Mesothelial cell of epicardium (in vitro differentiated cells): ENCODE data around the gene INTS6. TPM values are rescaled to one million over a fixed set of nuclear protein-coding genes. Genes with fewer than 3 reads are reported as not detected.
A peak's percentile ranks its signal among the peaks of the same experiment; 100 is the strongest.

Source experiments
- DNase-seq, 2 experiments: peaks; one replicate each; pipeline ENCODE4 v3.0.0; 2021; ENCODE audit warnings: low spot score in 2 of 2; ENCODE audit not compliant: unreplicated experiment in 2 of 2
- H3K27ac Mint-ChIP-seq: 2 replicates; pipeline ENCODE4 v1.8.0; 2021; ENCODE audit warnings: mixed read lengths
- H3K27me3 Mint-ChIP-seq: 2 replicates; pipeline ENCODE4 v1.8.0; 2021; ENCODE audit warnings: low read depth, mixed read lengths
- H3K36me3 Mint-ChIP-seq: 2 replicates; pipeline ENCODE4 v1.8.0; 2021; ENCODE audit warnings: mixed read lengths
- H3K4me1 Mint-ChIP-seq: 2 replicates; pipeline ENCODE4 v1.8.0; 2021; ENCODE audit warnings: mixed read lengths
- H3K4me3 Mint-ChIP-seq: 2 replicates; pipeline ENCODE4 v1.8.0; 2021; ENCODE audit warnings: mild to moderate bottlenecking, moderate library complexity, mixed read lengths
- H3K9me3 Mint-ChIP-seq: 2 replicates; pipeline ENCODE4 v1.8.0; 2021; ENCODE audit warnings: mixed read lengths
- CTCF ChIP-seq: fragments of 200-600 bp; sonication (generic); IDR thresholded peaks from one replicate; pipeline ENCODE4 v1.5.0; 2021; ENCODE audit warnings: antibody characterized with exemption; ENCODE audit not compliant: unreplicated experiment
- total RNA-seq: library from RNA; stranded (reverse); gene quantifications from 3 replicates; pipeline ENCODE4 v1.2.1, GENCODE V29; 2021

The INTS6 gene
- total RNA-seq, 1 donor from 2014 or later: 38.1 TPM

DNA sequence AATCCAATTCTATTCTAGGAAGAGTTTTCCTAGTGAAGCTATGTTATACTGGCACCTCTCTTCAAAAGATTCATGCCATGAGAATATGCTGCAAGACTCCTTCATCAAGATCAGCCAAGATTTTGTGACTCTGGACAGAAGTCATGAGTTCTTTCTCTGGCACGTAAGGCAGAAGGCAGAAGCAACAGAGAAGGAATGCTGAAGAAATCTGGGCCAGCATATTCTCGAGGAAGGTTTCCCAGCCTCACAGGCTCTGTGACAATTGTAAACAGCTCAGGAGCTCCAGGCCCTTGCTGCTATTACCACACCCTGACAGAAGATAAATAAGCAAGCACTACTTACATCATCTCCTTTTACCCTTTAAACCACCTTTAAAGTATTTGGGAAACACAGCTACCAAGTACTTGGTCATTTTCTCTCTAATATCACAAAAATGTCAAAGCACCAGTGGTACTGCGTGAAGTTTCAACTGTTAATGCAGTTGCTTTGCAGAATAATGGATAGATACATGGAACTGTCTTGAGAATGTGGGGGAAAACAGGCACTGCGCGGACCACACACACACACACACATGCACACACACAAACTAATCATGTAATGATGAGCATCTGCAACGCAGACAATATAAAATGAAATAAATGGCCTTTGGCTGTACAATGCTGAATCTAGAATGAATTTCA lies 55.4 kb downstream of the INTS6 start:
- Mint-ChIP-seq H3K9me3 (peaks cover 12% of the 10 kb centered on the region), H3K27ac (peak overlapping the region; percentile 59), H3K36me3 (peaks cover 4% of the 10 kb centered on the region), H3K27me3 (no peaks in the 10 kb centered on the region), H3K4me1 (peaks cover 13% of the 10 kb centered on the region), H3K4me3 (no peak overlapping the region)
- TF ChIP-seq CTCF: no peak
- DNase-seq: no peak

DNA sequence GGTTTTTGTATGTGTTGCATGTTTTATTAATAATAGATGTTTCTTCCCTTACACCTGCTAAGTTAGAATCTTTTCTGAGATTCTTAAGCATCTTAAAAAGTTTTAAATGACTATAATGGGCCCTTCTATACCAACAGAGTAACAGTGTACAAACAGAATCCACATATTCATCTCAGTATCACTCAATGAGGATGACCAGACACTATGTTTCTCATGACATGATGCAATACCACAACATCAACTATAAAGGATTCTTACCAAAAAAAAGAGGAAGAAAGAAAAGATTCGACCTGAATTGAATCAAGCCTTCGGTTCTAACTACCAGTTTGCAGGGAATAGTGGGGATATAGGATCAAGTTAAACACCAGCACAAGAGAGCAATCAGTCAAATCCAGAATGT lies 56.5 kb downstream of the INTS6 start:
- H3K4me3 Mint-ChIP-seq: no peak overlapping the region
- H3K4me1 Mint-ChIP-seq: peaks cover 13% of the 10 kb centered on the region
- peaks cover 12% of the 10 kb centered on the region for H3K9me3 Mint-ChIP-seq
- no peak overlapping the region for H3K27ac Mint-ChIP-seq
- no peaks in the 10 kb centered on the region for H3K27me3 Mint-ChIP-seq
- TF ChIP-seq CTCF: no peak
- no peak for DNase-seq
- H3K36me3 Mint-ChIP-seq: peaks cover 4% of the 10 kb centered on the region

- H3K27me3 Mint-ChIP-seq: no peaks in the 10 kb centered on the region
- DNase-seq: no peak
- no peak overlapping the region for H3K27ac Mint-ChIP-seq
- no peak overlapping the region for H3K4me3 Mint-ChIP-seq
- H3K36me3 Mint-ChIP-seq: peaks cover 3% of the 10 kb centered on the region
- TF ChIP-seq CTCF: no peak
- peaks cover 11% of the 10 kb centered on the region for H3K9me3 Mint-ChIP-seq
- H3K4me1 Mint-ChIP-seq: peaks cover 13% of the 10 kb centered on the region
Measured at GRCh38 chr13:51394724-51395123, 58.1 kb downstream of the INTS6 start.

GRCh38 chr13:51385114-51385513 lies 67.7 kb downstream of the INTS6 start:
- no peaks in the 10 kb centered on the region for H3K4me1 Mint-ChIP-seq
- TF ChIP-seq CTCF: no peak
- H3K36me3 Mint-ChIP-seq: peaks cover 7% of the 10 kb centered on the region
- H3K27me3 Mint-ChIP-seq: no peaks in the 10 kb centered on the region
- H3K4me3 Mint-ChIP-seq: no peak overlapping the region
- H3K9me3 Mint-ChIP-seq: no peaks in the 10 kb centered on the region
- DNase-seq: no peak
- no peak overlapping the region for H3K27ac Mint-ChIP-seq

DNA sequence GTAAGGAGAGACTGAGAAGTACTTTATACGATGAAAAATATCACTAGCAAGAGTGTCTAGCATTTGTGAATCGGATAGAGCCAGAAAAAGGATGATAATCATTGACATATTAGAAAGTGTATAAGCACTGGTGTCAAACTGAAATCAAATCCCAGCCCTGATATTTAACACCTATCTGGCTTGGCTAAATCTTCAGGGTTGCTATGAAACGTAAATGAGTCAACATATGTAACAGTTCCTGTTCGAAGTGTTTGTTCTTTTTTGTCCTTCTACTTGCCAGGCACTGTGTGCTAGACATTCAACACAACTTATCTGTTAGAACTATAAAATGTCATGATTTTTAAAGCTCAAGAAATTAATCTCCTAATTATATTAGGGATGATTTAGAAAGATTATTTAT lies 72.6 kb downstream of the INTS6 start:
- Mint-ChIP-seq H3K27ac (no peak overlapping the region), H3K36me3 (peaks cover 17% of the 10 kb centered on the region), H3K9me3 (no peaks in the 10 kb centered on the region), H3K27me3 (no peaks in the 10 kb centered on the region), H3K4me3 (no peak overlapping the region), H3K4me1 (no peaks in the 10 kb centered on the region)
- DNase-seq: no peak
- TF ChIP-seq CTCF: no peak

GRCh38 chr13:51373451-51373850 lies 79.4 kb downstream of the INTS6 start:
- no peak for DNase-seq
- no peaks in the 10 kb centered on the region for H3K9me3 Mint-ChIP-seq
- no peak for TF ChIP-seq CTCF
- no peaks in the 10 kb centered on the region for H3K27me3 Mint-ChIP-seq
- peaks cover 28% of the 10 kb centered on the region for H3K36me3 Mint-ChIP-seq
- H3K27ac Mint-ChIP-seq: no peak overlapping the region
- H3K4me3 Mint-ChIP-seq: no peak overlapping the region
- no peaks in the 10 kb centered on the region for H3K4me1 Mint-ChIP-seq
